ENCODE measurements around the gene MTUS2. TPM values are rescaled to one million over a fixed set of nuclear protein-coding genes. Genes with fewer than 3 reads are reported as not detected.

The MTUS2 gene
- total RNA-seq, 1 experiment from 2014 or later, result 0.35 TPM

- Mint-ChIP-seq H3K4me1 (peaks cover 10 to 16% of the 10 kb centered on the region in 2 experiments), H3K36me3 (ENCODE audit: insufficient read depth in 1 of 3, low read depth in 3 of 3) (peaks cover 0 to 2% (median 0%) of the 10 kb centered on the region in 3 experiments; a peak in 1 of 7 replicates), H3K27ac (no peak overlapping the region), H3K27me3 (ENCODE audit: low read depth) (no peaks in the 10 kb centered on the region), H3K4me3 (no peak overlapping the region), H3K9me3 (peaks cover 4 to 6% of the 10 kb centered on the region in 2 experiments; a peak in 3 of 5 replicates)
- Histone ChIP-seq H3K4ac (ENCODE audit: low read depth, low read length) (no peak overlapping the region), H2BK120ac (ENCODE audit: low read depth, low read length, poor library complexity, severe bottlenecking) (no peak overlapping the region), H3K18ac (ENCODE audit: insufficient read length, low read depth, low read length) (no peak overlapping the region), H3K14ac (ENCODE audit: insufficient read depth, low read length) (no peak overlapping the region), H3K27me3 (ENCODE audit: insufficient read depth, low read length) (no peaks in the 10 kb centered on the region), H3K9ac (ENCODE audit: extremely low read depth, insufficient read length, low read length) (no peak overlapping the region), H3K79me2 (ENCODE audit: insufficient read depth, low read length) (no peaks in the 10 kb centered on the region), H4K8ac (replicated peaks; ENCODE audit: insufficient read length, low read depth, low read length) (no peak overlapping the region), H4K5ac (ENCODE audit: insufficient read length, low read depth, low read length) (no peak overlapping the region), H2BK12ac (ENCODE audit: insufficient read length, low read depth, low read length) (no peak overlapping the region), H3K23me2 (ENCODE audit: insufficient read length, low read depth, low read length, poor library complexity, severe bottlenecking) (no peaks in the 10 kb centered on the region), H2BK15ac (ENCODE audit: low read depth, low read length) (no peak overlapping the region), H4K20me1 (ENCODE audit: control insufficient read depth, insufficient read depth, insufficient read length) (no peaks in the 10 kb centered on the region), H3K27ac (ENCODE audit: insufficient read length, low read depth, low read length) (no peak overlapping the region), H2BK20ac (ENCODE audit: low read depth, low read length, poor library complexity, severe bottlenecking) (no peak overlapping the region), H2AFZ (ENCODE audit: low read length) (no peak overlapping the region), H3K4me2 (ENCODE audit: insufficient read depth, insufficient read length, low read length) (no peak overlapping the region), H3K56ac (ENCODE audit: insufficient read length, low read depth, low read length) (no peak overlapping the region), H3K9me3 (ENCODE audit: control insufficient read depth, low read depth, low read length) (no peaks in the 10 kb centered on the region), H4K91ac (ENCODE audit: insufficient read length, low read depth, low read length) (no peak overlapping the region), H3K4me1 (ENCODE audit: insufficient read depth, low read length) (no peaks in the 10 kb centered on the region), H3K23ac (ENCODE audit: insufficient read length, low read depth, low read length) (no peak overlapping the region), H3K79me1 (ENCODE audit: insufficient read depth, low read depth, low read length, poor library complexity, severe bottlenecking) (no peaks in the 10 kb centered on the region), H3T11ph (ENCODE audit: low read length) (no peak overlapping the region), H2BK5ac (ENCODE audit: insufficient read length, low read length) (no peak overlapping the region), H2AK5ac (ENCODE audit: insufficient read length, low read length) (no peak overlapping the region)
- no peak for DNase-seq
- TF ChIP-seq, protein P1, sequence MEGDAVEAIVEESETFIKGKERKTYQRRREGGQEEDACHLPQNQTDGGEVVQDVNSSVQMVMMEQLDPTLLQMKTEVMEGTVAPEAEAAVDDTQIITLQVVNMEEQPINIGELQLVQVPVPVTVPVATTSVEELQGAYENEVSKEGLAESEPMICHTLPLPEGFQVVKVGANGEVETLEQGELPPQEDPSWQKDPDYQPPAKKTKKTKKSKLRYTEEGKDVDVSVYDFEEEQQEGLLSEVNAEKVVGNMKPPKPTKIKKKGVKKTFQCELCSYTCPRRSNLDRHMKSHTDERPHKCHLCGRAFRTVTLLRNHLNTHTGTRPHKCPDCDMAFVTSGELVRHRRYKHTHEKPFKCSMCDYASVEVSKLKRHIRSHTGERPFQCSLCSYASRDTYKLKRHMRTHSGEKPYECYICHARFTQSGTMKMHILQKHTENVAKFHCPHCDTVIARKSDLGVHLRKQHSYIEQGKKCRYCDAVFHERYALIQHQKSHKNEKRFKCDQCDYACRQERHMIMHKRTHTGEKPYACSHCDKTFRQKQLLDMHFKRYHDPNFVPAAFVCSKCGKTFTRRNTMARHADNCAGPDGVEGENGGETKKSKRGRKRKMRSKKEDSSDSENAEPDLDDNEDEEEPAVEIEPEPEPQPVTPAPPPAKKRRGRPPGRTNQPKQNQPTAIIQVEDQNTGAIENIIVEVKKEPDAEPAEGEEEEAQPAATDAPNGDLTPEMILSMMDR (conservative IDR thresholded peaks at IDR 0.05), result no peak
- no CpG with 5 or more reads among the region's 4 CpGs for WGBS (ENCODE audit: extremely low coverage, insufficient read length, low lambda C conversion rate)
Observed at GRCh38 chr13:29050719-29051118, 230.6 kb downstream of the MTUS2 start.

All from H9 (cell line).